Measurements from ENCODE around the gene CYP2A6. TPM values are rescaled to one million over a fixed set of nuclear protein-coding genes. Genes with fewer than 3 reads are reported as not detected.

Gene CYP2A6
- total RNA-seq, 2 experiments from 2014 or later, result not detected

DNA sequence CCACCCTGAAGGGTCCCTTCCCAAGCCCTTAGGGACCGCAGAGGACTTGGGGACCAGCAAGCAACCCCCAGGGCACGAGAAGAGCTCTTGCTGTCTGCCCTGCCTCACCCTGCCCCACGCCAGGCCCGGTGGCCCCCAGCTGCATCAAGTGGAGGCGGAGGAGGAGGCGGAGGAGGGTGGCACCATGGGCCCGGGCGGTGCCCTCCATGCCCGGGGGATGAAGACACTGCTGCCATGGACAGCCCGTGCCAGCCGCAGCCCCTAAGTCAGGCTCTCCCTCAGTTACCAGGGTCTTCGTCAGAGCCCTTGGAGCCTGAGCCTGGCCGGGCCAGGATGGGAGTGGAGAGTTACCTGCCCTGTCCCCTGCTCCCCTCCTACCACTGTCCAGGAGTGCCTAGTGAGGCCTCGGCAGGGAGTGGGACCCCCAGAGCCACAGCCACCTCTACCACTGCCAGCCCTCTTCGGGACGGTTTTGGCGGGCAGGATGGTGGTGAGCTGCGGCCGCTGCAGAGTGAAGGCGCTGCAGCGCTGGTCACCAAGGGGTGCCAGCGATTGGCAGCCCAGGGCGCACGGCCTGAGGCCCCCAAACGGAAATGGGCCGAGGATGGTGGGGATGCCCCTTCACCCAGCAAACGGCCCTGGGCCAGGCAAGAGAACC is 49.8 kb downstream of the CYP2A6 start:
- peak overlapping the region; percentile 87 for H3K27ac Mint-ChIP-seq
- H3K36me3 Mint-ChIP-seq, result peaks cover 37% of the 10 kb centered on the region
- ATAC-seq (no peak), DNase-seq (no peak)
- H3K9me3 Mint-ChIP-seq (ENCODE audit: low read depth), result no peaks in the 10 kb centered on the region
- CTCF ChIA-PET, result interaction anchor here (1.1 to 2.8 kb wide), 4 partner anchors 22 to 137 kb away, joined by 4 to 8 read pairs (median 4); partner anchors contain the start of genes COQ8B, ITPKC and RAB4B
- peak overlapping the region; percentile 95 for H3K4me3 Mint-ChIP-seq
- no peaks in the 10 kb centered on the region for H3K27me3 Mint-ChIP-seq
- peaks cover 71% of the 10 kb centered on the region for H3K4me1 Mint-ChIP-seq

DNA sequence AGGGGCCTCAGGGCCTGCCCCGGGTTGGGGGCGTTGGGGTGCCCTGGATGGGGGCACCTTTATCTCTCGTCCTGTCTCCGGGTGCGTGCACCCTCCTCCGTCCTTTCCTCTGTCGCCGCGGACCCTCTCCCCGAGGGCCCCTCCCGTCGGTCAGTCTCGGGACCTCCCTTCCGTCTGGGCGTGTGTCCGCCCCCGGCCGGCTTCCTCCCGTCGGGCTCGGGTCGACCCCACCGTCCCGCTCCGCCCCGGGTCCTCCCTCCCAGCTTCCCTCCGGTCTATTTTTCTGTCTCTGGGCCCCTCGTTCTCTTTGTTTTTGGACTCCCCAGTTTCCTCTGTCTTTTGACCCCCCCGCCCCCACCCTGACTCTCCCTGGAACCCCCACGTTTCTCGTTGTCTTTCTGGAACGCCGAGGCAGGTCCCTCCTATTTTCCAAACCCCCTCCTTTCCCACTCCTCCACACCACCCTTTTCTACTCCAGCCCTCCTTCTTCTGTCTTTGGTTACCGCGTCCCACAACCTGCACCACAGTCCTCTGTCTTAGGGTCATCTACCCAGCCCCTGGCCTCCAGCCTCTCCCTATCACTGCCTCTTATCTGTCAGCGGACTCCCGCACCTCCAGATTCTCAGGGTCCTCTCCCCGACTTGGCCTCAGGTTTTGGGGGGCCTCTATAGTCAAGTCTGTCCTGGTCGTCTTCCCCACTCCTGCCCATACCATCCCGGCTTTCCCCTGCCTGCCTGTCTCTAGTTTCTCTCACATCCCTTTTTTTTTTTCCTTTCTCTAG is 50.5 kb downstream of the CYP2A6 start:
- CTCF ChIA-PET, result interaction anchor here (0.6 to 2.8 kb wide), 3 partner anchors 21 to 83 kb away, joined by 3 to 8 read pairs (median 8); partner anchors contain the start of genes COQ8B, ITPKC and RAB4B
- Mint-ChIP-seq H3K4me3 (peak overlapping the region; percentile 95), H3K36me3 (peaks cover 34% of the 10 kb centered on the region), H3K27ac (peak overlapping the region; percentile 87), H3K27me3 (no peaks in the 10 kb centered on the region), H3K9me3 (ENCODE audit: low read depth) (no peaks in the 10 kb centered on the region), H3K4me1 (peaks cover 64% of the 10 kb centered on the region)
- DNase-seq, result peak; percentile 63
- no peak for ATAC-seq

DNA sequence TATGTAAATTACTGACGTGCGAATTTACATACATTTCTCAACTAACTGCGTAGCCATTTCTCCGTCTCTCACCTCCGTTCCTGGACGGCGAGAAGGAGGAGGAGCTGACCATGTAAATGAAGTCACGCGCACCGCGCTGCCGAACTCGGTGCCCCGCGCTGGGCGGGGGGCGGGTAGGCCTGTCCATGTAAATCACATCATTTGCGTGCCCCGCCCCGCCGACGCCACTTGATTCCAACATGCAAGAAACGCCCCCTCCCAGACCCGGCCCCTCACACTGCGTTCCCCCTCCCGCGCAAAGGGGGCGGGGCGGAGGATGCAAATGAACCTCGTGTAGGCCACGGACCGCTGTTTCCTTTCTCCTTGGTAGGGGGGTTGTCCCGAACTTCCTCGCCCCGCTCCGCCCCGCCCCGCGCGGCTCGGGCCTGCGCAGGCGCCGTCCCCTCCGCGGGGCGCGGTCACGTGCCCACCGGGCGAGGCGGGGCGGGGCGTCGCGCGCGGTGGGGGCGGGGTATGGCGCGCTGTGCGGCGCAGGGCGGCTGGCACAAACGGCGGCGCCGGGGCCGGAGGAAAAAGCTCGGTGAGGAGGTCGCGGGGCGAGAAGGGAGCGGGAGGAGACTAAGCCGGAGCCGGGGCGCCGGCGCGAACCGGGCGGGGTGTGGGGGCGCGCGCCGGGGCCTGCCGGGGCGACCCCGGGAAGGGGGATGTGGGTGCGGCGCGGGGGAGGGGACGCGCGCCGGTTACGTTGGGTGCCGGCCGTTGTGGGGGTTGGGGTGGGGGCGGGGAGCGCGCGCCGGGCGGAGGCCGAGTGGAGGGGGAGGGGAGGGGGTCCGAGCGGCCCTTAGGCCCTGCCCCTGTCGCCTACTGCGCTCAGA is 51.3 kb downstream of the CYP2A6 start, which contains the start of gene EGLN2:
Gene EGLN2, plus strand, starts transcription at position 509 of the 875 bp plus-strand sequence. CDS start 1,382 bp downstream, outside the sequence.
- Mint-ChIP-seq H3K36me3 (peaks cover 28% of the 10 kb centered on the region), H3K27me3 (no peaks in the 10 kb centered on the region), H3K4me3 (peak within 1 kb of the TSS; percentile 95), H3K9me3 (ENCODE audit: low read depth) (no peaks in the 10 kb centered on the region), H3K27ac (peak within 1 kb of the TSS; percentile 98), H3K4me1 (peaks cover 55% of the 10 kb centered on the region)
- CTCF ChIA-PET, result interaction anchor here (0.6 to 3.7 kb wide), 12 partner anchors 7 to 145 kb away, joined by 3 to 42 read pairs (median 5); partner anchors contain the start of genes COQ8B, ITPKC and RAB4B
- DNase-seq (peak; percentile 100), ATAC-seq (peak; percentile 87)

DNA sequence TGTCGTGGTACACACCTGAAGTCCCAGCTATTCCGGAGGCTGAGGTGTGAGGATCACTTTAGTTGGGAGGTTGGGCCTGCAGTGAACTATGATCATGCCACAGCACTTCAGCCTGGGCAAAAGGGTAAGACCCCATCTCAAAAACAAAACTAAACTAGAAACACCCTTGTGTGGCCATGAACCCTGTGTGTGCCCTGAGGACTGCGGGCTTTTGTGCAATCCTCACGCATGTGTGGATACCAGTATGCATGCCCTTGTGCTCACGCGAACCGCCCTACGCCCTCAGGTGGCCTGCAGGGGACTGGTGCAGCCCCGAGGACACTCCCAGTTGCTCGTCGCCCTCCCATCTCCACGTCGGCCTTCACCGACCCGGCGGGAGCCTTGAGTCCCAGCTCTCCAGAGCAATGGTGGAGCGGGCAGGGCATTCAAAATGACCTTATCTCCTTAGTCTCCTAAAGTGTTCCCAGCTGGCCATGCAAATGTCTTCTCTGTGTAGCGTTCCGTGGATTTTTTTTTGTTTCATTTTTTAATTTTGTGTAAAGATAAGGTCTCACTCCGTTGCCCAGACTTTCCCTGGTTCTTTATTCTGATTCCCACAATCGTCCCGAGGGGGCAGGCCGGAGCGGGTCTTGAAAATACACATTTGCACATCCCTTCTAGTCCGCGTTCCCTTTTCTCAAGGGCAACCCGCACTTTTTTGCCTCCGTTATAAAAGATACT is 52.1 kb downstream of the CYP2A6 start:
- peak; percentile 85 for DNase-seq
- CTCF ChIA-PET, result interaction anchor here (0.6 to 3.7 kb wide), 11 partner anchors 8 to 144 kb away, joined by 3 to 42 read pairs (median 5); partner anchors contain the start of genes COQ8B, ITPKC and RAB4B
- Mint-ChIP-seq H3K27me3 (no peaks in the 10 kb centered on the region), H3K9me3 (ENCODE audit: low read depth) (no peaks in the 10 kb centered on the region), H3K4me1 (peaks cover 48% of the 10 kb centered on the region), H3K27ac (peak overlapping the region; percentile 98), H3K4me3 (peak overlapping the region; percentile 95), H3K36me3 (peaks cover 25% of the 10 kb centered on the region)
- ATAC-seq, result peak; percentile 35

DNA sequence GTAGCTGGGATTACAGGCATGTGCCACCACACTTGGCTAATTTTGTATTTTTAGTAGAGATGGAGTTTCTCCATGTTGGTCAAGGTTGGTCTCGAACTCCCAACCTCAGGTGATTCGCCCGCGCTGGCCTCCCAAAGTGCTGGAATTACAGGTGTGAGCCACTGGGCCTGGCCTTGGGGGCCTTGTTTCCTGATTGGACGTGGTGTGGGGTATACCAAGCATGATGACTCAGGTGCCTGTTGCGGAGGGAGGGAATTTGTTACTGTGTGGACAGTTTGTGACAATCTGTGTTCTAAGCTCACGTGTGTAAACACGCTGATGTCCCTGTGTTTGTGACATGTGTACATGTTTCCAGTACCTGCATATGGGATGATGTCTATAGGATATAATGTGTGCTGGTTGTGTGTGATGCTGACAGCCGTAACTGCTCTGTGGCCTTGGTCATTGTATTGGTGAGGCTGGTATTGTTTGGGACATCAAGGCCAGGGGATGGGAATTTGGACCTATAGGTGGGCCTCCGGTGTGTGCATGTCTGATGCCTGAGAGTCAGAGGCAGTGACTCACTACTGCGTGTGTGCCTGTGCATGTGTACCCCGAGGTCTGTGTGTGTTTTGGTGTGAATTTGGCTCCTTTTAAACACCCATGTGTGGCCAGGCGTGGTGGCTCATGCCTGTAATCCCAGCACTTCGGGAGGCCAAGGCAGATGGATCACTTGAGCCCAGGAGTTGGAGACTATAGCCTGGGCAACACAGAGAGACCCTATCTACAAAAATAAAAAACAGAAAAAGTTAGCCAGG is 52.9 kb downstream of the CYP2A6 start:
- Mint-ChIP-seq H3K4me1 (peaks cover 46% of the 10 kb centered on the region), H3K9me3 (ENCODE audit: low read depth) (no peaks in the 10 kb centered on the region), H3K36me3 (peaks cover 25% of the 10 kb centered on the region), H3K27ac (peak overlapping the region; percentile 33), H3K4me3 (peak overlapping the region; percentile 7), H3K27me3 (no peaks in the 10 kb centered on the region)
- DNase-seq (no peak), ATAC-seq (no peak)
- CTCF ChIA-PET, result interaction anchor here (1.4 to 3.7 kb wide), 5 partner anchors 9 to 144 kb away, joined by 3 to 42 read pairs (median 5); partner anchors contain the start of gene RAB4B

Other genes with a start within 250 kb of the CYP2A6 start
- 10 to 100 TPM; 42.8 to 75.9 TPM for gene LTBP4, start 249.1 kb downstream of the CYP2A6 start, total RNA-seq
- gene NUMBL, start 159.8 kb downstream of the CYP2A6 start, total RNA-seq, result 1 to 10 TPM; 6.4 to 7.2 TPM
- 10 to 100 TPM; 28.0 to 30.9 TPM for gene COQ8B, start 133.6 kb downstream of the CYP2A6 start, total RNA-seq
- gene ITPKC, start 133.3 kb downstream of the CYP2A6 start, total RNA-seq, result 1 to 10 TPM; 5.6 to 5.8 TPM
- 10 to 100 TPM; 13.7 to 18.2 TPM for gene ACTMAP, start 100.0 kb downstream of the CYP2A6 start, total RNA-seq
- gene SNRPA, start 99.2 kb downstream of the CYP2A6 start, total RNA-seq, result 100 to 1,000 TPM; 176 to 193 TPM
- not detected for gene MIA, start 74.9 kb downstream of the CYP2A6 start, total RNA-seq
- 10 to 100 TPM; 36.2 to 56.7 TPM for gene RAB4B, start 72.2 kb downstream of the CYP2A6 start, total RNA-seq
- gene EGLN2, start 51.3 kb downstream of the CYP2A6 start, total RNA-seq, result 100 to 1,000 TPM; 101 to 105 TPM
- gene CYP2A7, start 31.8 kb upstream of the CYP2A6 start, total RNA-seq, result not detected
- gene CYP2B6, start 140.8 kb upstream of the CYP2A6 start, total RNA-seq, result not detected
- not detected for gene CYP2A13, start 238.0 kb upstream of the CYP2A6 start, total RNA-seq